Type B pancreatic cell (in vitro differentiated cells): ENCODE data around the gene ADAM12. TPM values are rescaled to one million over a fixed set of nuclear protein-coding genes. Genes with fewer than 3 reads are reported as not detected.

Experiments used
- DNase-seq: peaks from one replicate; pipeline ENCODE4 v3.0.0; 2021; ENCODE audit warnings: mixed read lengths; ENCODE audit not compliant: unreplicated experiment; ENCODE audit errors: extremely low spot score
- H3K27ac Mint-ChIP-seq: 2 replicates; pipeline ENCODE4 v1.8.0; 2021; ENCODE audit warnings: mild to moderate bottlenecking, mixed read lengths
- H3K27me3 Mint-ChIP-seq: 2 replicates; pipeline ENCODE4 v1.8.0; 2021; ENCODE audit warnings: mixed read lengths
- H3K36me3 Mint-ChIP-seq: 2 replicates; pipeline ENCODE4 v1.8.0; 2021; ENCODE audit warnings: mixed read lengths
- H3K4me1 Mint-ChIP-seq: one replicate; pipeline ENCODE4 v1.8.0; 2021; ENCODE audit warnings: mixed read lengths; ENCODE audit not compliant: unreplicated experiment
- H3K4me3 Mint-ChIP-seq: 2 replicates; pipeline ENCODE4 v1.8.0; 2021; ENCODE audit warnings: mild to moderate bottlenecking, mixed read lengths
- H3K9me3 Mint-ChIP-seq: 2 replicates; pipeline ENCODE4 v1.8.0; 2021; ENCODE audit warnings: mixed read lengths
- CTCF ChIP-seq: fragments of 200-600 bp; sonication (generic); conservative IDR thresholded peaks from 2 replicates; pipeline ENCODE4 v1.5.0; 2021; ENCODE audit warnings: antibody characterized with exemption, mild to moderate bottlenecking
- total RNA-seq: library from RNA; stranded (reverse); gene quantifications from 2 replicates; pipeline ENCODE4 v1.2.1, GENCODE V29; 2021; ENCODE audit warnings: low replicate concordance

Gene ADAM12
- total RNA-seq, 1 donor from 2014 or later: 31.6 TPM

- no peak overlapping the region for H3K4me3 Mint-ChIP-seq
- H3K36me3 Mint-ChIP-seq: peaks cover 5% of the 10 kb centered on the region
- no peaks in the 10 kb centered on the region for H3K9me3 Mint-ChIP-seq
- H3K4me1 Mint-ChIP-seq: no peaks in the 10 kb centered on the region
- H3K27ac Mint-ChIP-seq: no peak overlapping the region
- DNase-seq: no peak
- H3K27me3 Mint-ChIP-seq: no peaks in the 10 kb centered on the region
- TF ChIP-seq CTCF: no peak
Measured at GRCh38 chr10:126102636-126103035, 285.6 kb downstream of the ADAM12 start.

- TF ChIP-seq CTCF: no peak
- no peaks in the 10 kb centered on the region for H3K27me3 Mint-ChIP-seq
- no peak overlapping the region for H3K27ac Mint-ChIP-seq
- H3K36me3 Mint-ChIP-seq: peaks cover under 1% of the 10 kb centered on the region
- no peak for DNase-seq
- no peaks in the 10 kb centered on the region for H3K9me3 Mint-ChIP-seq
- no peaks in the 10 kb centered on the region for H3K4me1 Mint-ChIP-seq
- H3K4me3 Mint-ChIP-seq: no peak overlapping the region
Measured at GRCh38 chr10:126101736-126102135, 286.5 kb downstream of the ADAM12 start.

- DNase-seq: no peak
- no peaks in the 10 kb centered on the region for H3K9me3 Mint-ChIP-seq
Measured at GRCh38 chr10:126101325-126101724, 287.0 kb downstream of the ADAM12 start.

GRCh38 chr10:126099366-126099765 is 288.9 kb downstream of the ADAM12 start:
- no peaks in the 10 kb centered on the region for H3K9me3 Mint-ChIP-seq
- no peaks in the 10 kb centered on the region for H3K36me3 Mint-ChIP-seq
- no peaks in the 10 kb centered on the region for H3K27me3 Mint-ChIP-seq
- H3K4me1 Mint-ChIP-seq: no peaks in the 10 kb centered on the region
- DNase-seq: no peak
- no peak overlapping the region for H3K4me3 Mint-ChIP-seq
- no peak for TF ChIP-seq CTCF
- no peak overlapping the region for H3K27ac Mint-ChIP-seq

More at GRCh38 chr10:126101325-126101724, 287.0 kb downstream of the ADAM12 start:
- no peaks in the 10 kb centered on the region for H3K4me1 Mint-ChIP-seq
- no peak overlapping the region for H3K27ac Mint-ChIP-seq
- no peak for TF ChIP-seq CTCF
- H3K36me3 Mint-ChIP-seq: no peaks in the 10 kb centered on the region
- H3K4me3 Mint-ChIP-seq: no peak overlapping the region
- H3K27me3 Mint-ChIP-seq: no peaks in the 10 kb centered on the region

GRCh38 chr10:126098226-126098581 is 290.1 kb downstream of the ADAM12 start:
- no peak for TF ChIP-seq CTCF
- Mint-ChIP-seq H3K27me3 (no peaks in the 10 kb centered on the region), H3K9me3 (peaks cover 2% of the 10 kb centered on the region), H3K36me3 (no peaks in the 10 kb centered on the region), H3K4me1 (no peaks in the 10 kb centered on the region), H3K27ac (no peak overlapping the region), H3K4me3 (no peak overlapping the region)
- DNase-seq: no peak
